ENCODE measurements around the gene UBASH3B.
A peak's percentile ranks its signal among the peaks of the same experiment; 100 is the strongest.

The UBASH3B gene

GRCh38 chr11:122663764-122664163, 8.2 kb downstream of the UBASH3B start:
- TF ChIP-seq TAF1 (IDR thresholded peaks at IDR 0.05; ENCODE audit: borderline replicate concordance, insufficient read depth, low read length) (no peak), POLR2AphosphoS5 (IDR thresholded peaks at IDR 0.05; ENCODE audit: low read depth, low read length) (no peak), SIN3A (IDR thresholded peaks at IDR 0.05; ENCODE audit: borderline replicate concordance, insufficient read depth, low read length) (no peak), FOXP2 (optimal IDR thresholded peaks at IDR 0.05; ENCODE audit: borderline replicate concordance, extremely low read depth, extremely low read length, insufficient read depth) (no peak), REST (IDR thresholded peaks at IDR 0.05; ENCODE audit: insufficient read depth in 1 of 2, low read depth in 2 of 2, low read length in 2 of 2) (no peak)

GRCh38 chr11:122664188-122664587, 8.7 kb downstream of the UBASH3B start:
- TF ChIP-seq REST (IDR thresholded peaks at IDR 0.05; ENCODE audit: insufficient read depth in 1 of 2, low read depth in 2 of 2, low read length in 2 of 2) = no peak
- no peak for TF ChIP-seq TAF1 (IDR thresholded peaks at IDR 0.05; ENCODE audit: borderline replicate concordance, insufficient read depth, low read length)
- no peak for TF ChIP-seq POLR2AphosphoS5 (IDR thresholded peaks at IDR 0.05; ENCODE audit: low read depth, low read length)

- no peak for TF ChIP-seq SIN3A (IDR thresholded peaks at IDR 0.05; ENCODE audit: borderline replicate concordance, insufficient read depth, low read length)
- TF ChIP-seq FOXP2 (optimal IDR thresholded peaks at IDR 0.05; ENCODE audit: borderline replicate concordance, extremely low read depth, extremely low read length, insufficient read depth) = no peak
- no peak for TF ChIP-seq POLR2AphosphoS5 (IDR thresholded peaks at IDR 0.05; ENCODE audit: low read depth, low read length)
- no peak for TF ChIP-seq REST (IDR thresholded peaks at IDR 0.05; ENCODE audit: insufficient read depth in 1 of 2, low read depth in 2 of 2, low read length in 2 of 2)
- TF ChIP-seq TAF1 (IDR thresholded peaks at IDR 0.05; ENCODE audit: borderline replicate concordance, insufficient read depth, low read length) = no peak
Observed at GRCh38 chr11:122665861-122666260, 10.3 kb downstream of the UBASH3B start.

- no peak for TF ChIP-seq FOXP2 (optimal IDR thresholded peaks at IDR 0.05; ENCODE audit: borderline replicate concordance, extremely low read depth, extremely low read length, insufficient read depth)
- no peak for TF ChIP-seq TAF1 (IDR thresholded peaks at IDR 0.05; ENCODE audit: borderline replicate concordance, insufficient read depth, low read length)
- TF ChIP-seq POLR2AphosphoS5 (IDR thresholded peaks at IDR 0.05; ENCODE audit: low read depth, low read length) = no peak; the same call in 1 of the 2 replicates
- no peak for TF ChIP-seq SIN3A (IDR thresholded peaks at IDR 0.05; ENCODE audit: borderline replicate concordance, insufficient read depth, low read length)
- TF ChIP-seq REST (IDR thresholded peaks at IDR 0.05; ENCODE audit: insufficient read depth in 1 of 2, low read depth in 2 of 2, low read length in 2 of 2) = no peak
Observed at GRCh38 chr11:122666743-122667142, 11.2 kb downstream of the UBASH3B start.

GRCh38 chr11:122668562-122669090, 13.1 kb downstream of the UBASH3B start:
- TF ChIP-seq SIN3A (IDR thresholded peaks at IDR 0.05; ENCODE audit: borderline replicate concordance, insufficient read depth, low read length) (peak; percentile 28; the same call in 1 of the 2 replicates), FOXP2 (optimal IDR thresholded peaks at IDR 0.05; ENCODE audit: borderline replicate concordance, extremely low read depth, extremely low read length, insufficient read depth) (no peak), TAF1 (IDR thresholded peaks at IDR 0.05; ENCODE audit: borderline replicate concordance, insufficient read depth, low read length) (no peak), REST (IDR thresholded peaks at IDR 0.05; ENCODE audit: insufficient read depth in 1 of 2, low read depth in 2 of 2, low read length in 2 of 2) (peak in 1 of 2 experiments; percentile 41; a peak in 1 of 4 replicates), POLR2AphosphoS5 (IDR thresholded peaks at IDR 0.05; ENCODE audit: low read depth, low read length) (peak; percentile 54)

All from PFSK-1 (cell line).